GM21825 (cell line): ENCODE measurements around the gene UBASH3B.

Experiments used
- ATAC-seq: cut with Tn5 transposase; IDR thresholded peaks from one replicate; pipeline ENCODE4 v1.9.1; 2021; ENCODE audit warnings: mild to moderate bottlenecking, moderate library complexity; ENCODE audit not compliant: unreplicated experiment

UBASH3B gene

DNA sequence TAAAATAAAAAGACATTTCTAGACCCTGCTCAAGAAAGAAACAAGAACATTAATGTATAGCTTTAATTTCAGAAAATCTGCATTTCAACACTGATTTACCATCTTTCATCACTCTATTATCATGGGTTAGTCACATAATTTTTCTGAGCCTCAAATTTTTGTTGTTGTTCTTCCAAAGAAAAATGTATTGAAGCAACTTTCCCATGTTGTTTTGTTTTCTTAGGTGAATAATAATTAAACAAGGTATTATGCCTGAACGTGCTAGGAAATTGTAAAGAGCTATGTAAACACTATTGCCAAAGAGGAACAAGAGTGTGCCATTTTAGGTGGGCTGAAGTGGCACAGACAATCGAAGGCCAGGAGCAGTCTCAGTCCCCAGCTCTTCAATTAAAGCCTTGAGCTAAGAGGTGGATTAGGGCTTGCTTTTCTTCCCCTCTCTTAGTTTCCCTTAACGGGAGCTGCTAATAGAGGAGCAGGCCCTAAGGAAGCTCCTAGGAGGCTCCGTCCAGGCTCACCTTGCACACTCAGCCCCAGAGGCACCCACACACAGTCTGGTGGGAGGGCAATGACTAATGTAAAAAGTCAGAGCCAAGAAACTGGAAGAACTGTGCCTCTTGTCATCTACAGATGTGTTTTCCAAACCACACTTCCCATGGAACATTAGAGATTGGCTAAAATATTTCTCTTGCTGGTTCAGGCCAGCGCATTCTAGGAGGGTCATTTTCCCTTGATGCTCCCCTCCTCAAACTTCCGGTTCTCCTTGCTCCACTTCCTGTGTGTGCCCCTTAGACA lies 8.8 kb upstream of the UBASH3B start:
- no peak for ATAC-seq

DNA sequence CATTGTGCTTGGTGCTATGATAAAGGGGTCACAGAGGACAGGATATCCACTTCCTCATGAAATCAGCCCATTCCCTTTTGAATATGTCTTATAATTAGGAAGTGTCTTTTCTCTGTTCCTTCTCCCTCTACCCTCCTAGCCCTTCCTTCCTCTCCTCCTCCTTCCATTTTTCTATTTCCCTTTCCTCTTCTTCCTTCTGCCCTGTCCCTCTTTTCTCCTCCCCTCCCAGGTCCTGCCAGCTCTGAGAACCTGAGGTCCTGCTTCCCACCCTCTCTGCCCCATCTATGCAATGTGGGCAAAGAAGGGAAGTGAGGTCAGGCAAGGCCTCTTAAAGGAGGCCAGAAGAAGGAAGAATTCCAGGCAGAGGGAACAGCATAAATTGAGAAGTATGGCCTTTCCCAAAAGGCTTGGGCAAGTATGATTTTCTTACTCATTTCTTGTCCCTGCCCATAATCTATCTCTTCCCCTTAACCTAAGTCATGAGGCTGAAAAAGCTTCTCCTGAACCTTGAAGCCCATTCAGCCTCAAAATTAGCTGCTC lies 7.7 kb upstream of the UBASH3B start:
- no peak for ATAC-seq

DNA sequence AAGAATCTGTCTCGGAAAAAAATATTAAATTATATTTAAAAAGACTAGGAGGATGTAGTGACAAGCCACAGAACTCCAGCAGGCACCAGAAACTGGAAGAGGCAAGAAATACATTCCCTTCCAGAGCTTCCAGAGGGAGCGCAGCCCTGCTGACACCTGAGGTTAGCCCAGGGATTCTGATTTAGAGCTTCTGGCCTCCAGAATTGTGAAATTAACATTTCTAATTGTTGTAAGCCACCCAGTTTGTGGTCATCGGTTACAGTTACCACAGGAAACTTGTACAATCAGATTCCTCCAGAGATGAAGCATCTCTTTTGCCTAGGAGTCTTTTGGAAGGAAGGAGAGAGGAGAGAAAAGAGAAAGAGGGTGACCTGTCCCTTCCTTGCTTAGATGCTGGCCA lies 6.4 kb upstream of the UBASH3B start:
- ATAC-seq: no peak

DNA sequence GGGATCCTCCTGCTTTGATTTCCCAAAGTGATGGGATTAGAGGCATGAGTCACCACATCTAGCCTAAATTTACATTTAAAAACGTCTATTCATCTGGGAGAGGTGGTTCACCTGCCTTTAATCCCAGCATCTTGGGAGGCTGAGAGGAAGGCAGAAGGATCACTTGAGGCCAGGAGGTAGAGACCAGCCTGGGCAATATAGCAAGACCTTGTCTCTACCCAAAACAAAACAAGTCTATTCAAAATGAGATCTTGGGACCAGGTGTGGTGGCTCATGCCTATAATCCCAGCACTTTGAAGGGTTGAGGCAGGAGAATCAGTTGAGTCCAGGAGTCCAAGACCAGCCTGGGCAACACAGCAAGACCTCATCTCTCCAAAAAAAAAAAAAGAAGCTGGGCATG lies 4.9 kb upstream of the UBASH3B start:
- ATAC-seq: no peak

DNA sequence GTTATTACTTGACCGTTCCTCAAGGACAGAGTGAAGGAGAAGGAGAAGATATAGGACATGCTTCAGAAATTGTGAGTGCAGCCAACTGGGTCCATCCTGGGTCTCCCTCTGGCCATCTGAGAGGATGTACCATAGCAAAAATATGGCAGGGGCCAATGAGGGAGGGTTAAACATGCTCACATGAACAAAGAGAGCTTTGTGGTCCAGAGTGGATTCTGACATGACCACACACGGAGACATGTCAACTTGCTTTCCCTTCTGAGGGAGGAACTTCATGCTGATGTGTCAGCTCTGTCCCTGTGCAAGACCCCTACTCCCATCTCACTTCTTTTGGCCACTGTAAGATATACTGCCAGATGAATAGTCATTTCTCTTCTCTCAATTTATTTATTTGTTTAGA lies 3.0 kb upstream of the UBASH3B start:
- no peak for ATAC-seq

DNA sequence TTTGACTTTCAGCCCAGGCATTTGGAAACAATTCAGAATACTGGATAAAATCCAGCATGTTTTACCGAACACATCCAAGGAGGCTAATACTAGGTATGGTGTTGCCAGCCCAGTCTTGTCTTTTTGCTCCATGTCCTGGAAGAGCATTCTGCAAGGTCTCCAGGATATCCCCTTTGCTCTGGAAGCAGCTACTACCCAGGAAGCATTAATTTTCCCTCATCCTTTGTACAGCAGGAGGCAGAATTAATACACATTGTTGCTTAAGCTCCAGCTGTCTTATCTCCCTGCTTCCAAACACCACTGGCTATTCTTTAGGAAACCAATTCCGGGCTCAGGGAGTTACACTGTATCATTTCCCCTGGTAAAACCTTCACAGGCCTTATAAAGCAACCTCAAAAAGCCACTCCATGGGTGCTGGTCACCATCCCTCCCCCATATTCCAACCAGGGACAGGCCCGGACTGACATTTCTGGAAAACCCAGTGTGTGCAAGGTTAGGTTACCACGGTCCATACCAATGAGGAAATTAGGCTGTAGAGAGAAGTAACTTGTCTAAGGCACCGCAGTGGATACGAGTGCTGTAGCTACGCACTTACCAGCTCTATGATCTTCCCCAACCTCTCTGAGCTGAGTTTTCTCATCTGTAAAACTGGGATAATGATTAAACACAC lies 1.5 kb upstream of the UBASH3B start:
- no peak for ATAC-seq

DNA sequence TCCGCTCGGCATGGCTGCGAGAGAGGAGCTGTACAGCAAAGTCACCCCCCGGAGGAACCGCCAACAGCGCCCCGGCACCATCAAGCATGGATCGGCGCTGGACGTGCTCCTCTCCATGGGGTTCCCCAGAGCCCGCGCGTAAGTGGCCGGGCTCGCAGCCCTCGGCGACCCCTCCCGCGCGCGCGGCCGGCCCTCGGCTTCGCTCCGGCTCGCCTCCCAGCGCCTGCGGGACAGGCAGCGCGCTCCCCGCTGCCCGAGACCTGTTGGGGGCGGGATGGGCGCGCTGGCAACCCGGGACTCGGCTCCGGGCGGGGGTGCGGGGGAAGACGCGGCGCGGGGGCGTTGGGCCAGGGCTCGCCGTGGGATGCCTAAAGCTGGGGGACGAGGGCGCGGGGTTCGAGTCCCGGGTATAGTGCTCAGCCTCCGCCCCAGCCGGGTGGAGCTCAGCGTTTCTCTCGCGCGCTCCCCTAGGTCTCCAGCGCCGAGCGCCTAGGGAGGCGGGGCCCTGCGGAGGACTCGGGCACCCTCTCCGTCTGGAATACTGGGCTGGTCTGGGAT lies 630 bp downstream of the UBASH3B start:
- peak; percentile 44 for ATAC-seq

DNA sequence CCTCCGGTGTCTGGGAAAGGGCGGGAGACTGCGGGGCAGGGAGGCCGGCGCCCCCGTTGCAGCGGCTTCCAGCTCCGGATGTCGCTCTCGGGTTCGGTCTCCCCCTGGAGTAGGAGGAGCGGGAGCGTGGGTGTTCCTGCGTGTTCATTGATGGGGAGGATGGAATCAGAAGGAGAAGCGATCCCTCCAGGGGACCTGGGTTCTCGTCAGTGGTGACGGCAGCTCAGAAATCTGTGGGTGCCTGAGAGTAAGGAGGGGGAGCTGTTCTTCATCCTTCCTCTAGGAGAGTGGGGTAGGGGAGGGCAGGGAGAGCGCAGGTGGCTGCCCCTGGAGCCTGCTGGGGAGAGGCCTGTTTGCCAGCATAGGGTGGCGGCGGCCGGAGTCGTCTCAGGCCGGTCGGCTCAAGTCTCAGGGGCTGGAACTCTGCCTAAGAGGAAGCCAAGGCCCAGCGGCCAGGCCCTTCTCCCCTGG lies 1.1 kb downstream of the UBASH3B start:
- no peak for ATAC-seq

DNA sequence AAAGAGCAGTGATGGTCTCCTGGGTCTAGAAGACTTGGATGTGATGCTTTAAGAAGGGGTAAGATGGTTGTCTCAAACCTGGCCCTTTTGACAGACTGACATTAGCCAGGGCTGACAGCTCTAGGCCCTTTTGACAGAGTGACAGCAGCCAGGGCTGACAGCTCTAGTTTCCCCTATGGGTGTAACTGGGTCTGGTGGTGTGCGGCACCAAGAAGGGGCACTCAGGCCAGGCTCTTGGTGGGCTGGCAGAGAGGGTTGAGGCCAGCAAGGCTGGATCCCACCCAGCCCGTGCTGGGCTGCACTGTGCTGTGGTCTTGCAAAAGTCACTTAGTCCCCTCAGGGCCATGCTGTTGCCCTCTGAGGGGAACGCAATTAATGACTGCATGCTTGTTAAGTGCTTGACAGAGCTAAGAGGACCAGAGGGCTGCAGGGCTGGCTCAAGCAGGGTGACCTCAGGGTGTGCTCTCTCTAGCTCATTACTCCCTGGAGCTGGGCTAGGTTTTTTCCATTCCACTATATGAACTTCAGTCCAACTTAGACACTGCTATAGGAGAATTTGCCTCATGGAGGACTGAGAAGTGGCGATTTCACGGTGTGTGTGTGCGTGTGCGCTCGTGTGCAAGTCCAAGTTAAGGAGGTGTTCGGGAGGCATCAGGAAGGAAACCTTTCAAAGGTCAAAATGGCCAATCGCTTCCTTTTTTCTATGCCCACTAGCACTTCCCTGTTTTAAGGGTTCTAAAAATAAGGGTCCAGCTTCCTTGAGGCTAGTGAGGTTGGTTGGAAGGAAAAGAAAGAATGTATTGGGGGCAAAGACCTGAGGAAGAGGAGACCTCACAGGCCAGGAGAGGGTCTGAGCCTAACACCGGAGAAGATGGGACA lies 4.4 kb downstream of the UBASH3B start:
- no peak for ATAC-seq

DNA sequence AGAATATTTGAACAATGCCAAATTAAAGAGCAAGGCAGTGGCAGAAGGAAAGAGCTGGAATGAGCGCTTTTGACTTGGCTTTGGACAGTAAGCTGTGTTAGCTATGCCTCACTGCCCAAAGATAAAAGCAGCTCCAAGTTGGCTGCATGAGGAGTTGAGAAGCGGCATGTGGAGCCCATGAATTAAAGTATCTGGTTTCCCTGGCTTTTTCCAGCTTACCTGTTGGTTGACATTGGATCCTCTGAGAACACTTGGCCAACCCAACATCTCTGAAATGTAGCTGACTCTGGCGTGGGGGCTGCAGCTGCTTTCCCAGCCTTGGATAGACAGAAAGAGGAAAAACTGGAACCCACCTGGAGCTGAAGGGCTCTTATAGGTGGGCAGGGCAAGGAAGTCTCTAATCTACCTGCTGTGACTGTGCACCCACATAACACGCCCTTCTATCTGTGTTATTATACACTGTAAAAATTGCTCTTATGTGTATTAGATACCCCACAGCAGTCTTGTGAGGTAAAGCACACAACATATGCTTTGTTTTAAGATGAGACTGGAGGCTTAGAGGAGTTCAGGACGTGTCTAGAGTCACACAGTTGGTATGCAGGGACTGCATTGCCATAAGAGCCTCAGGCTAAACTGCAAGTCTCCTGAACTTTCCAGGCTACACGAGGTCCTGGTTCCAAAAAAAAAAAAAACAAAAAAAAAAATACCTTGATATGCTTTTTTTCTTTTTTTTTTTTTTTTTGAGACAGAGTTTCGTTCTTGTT lies 5.8 kb downstream of the UBASH3B start:
- ATAC-seq: no peak

DNA sequence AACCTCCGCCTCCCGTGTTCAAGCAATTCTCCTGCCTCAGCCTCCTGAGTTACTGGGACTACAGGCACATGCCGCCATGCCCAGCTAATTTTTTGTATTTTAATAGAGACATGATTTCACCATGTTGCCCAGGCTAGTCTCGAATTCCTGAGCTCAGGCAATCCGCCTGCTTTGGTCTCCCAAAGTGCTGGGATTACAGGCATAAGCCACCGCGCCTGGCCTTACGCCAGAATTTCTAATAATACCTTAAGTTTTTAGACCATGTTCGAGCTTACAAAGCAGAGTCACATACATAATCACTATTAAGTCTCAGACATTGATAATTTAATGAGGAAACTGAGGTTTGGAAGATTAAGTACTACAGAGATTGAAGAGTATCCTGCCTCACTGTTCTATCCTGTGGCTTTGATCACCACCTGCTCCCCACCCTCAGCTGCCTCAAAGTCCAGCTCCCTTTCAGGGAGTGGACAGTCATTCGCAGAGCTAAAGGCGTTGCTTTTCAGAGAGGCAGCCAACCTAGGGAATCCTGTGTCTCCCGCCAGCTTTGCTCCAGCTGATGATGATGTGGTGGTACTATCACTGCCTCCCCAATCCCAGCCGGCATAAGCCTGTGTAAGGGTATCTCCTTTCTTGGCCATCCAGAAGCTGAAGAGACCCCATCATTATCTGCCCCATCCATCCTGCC lies 7.7 kb downstream of the UBASH3B start:
- no peak for ATAC-seq

DNA sequence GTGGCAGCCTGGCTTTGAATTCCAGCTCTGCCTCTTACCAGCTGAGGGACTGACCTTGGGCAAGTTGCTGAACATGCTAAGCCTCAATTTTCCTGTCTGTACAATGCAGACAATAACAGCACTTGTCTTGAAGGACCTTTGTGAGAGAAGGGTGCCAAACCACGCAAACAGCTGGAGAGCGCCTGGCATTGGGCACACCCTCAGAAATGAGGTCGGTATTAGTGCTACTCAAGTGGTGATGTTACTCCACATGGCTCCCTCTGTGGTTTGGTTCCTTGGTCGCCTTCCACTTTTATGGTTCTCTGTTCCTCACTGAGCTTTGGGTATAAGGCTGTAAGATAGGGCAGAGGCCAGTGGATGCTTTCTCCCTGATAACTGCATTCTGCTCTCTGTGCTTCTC lies 8.2 kb downstream of the UBASH3B start:
- no peak for ATAC-seq

DNA sequence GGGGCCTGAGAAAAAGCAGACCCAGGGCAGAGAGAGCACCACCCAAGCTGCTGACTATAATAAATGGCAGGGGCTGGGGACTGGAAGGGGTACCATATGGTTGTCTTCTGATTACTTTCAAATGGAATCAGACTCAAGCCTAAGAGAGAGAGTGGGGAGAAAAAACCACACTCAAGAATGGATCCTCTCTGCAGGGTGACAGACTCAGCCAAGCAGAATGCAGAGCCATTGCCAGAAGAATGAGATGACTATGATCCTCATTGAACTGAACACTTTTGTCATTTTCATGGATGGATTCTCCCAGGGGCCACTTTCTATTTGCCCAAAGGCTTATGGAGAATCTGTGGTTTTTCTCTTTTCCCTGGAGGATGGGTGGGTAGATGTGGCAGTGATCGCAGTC lies 8.7 kb downstream of the UBASH3B start:
- ATAC-seq: no peak

DNA sequence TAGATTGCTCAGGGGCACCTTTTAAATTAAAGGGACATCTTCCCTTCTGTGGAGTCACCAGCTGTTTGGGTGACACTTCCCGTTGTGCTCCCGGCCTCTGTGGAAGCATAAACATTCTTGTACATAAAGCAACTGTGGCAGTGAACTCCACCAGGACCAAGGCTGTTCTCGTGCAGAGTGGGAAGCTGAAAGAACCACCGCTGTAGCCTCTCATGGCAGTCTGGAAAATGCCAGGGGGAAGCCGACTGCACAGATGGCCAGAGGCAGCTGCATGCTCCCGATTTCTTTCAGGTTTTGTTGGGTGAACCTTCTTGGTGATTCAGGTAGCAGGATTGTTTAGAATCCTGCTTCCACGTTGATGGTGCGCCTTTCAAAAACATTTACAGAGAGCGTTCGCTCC lies 10.3 kb downstream of the UBASH3B start:
- ATAC-seq: no peak

DNA sequence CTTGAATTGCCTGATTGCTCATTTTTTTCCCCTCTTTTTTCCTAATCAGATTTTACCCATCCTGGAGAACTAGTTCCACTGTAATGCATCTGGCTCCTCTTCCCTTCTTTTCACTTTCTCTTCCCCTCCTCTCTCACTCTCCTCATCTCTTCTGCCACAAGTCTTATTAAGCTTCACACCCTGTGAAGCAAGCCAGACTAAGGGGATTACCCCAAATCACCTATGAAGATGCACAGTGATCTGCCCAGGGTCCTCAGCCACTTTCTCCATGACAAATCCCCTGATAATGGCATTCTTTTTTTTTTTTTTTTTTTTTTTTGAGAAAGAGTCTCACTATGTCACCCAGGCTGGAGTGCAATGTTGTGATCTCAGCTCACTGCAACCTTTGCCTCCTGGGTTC lies 11.2 kb downstream of the UBASH3B start:
- no peak for ATAC-seq

DNA sequence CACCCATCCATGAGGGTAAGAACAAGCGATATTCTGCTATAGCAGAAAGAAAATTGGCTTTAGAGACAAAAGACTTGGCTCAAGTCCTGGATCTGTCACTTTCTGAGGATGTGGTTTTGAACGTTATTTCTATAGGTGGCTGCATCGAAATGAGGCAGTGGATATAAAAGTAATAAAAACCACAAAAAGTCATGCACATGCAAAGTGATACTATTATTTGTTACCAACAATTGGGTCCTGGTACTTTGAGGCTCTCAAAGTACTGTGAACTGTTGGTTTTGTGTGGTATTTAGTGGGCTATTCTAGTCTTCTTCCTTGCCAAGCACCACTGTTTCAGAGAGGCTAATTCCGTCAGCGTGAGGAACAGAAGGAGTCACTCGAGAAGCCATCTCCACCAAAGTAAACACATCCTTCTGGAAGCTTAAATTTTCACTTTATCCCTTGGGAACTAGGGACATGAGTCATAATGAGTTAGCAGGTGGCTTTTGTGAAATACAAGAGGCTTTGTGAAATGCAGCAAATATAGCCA lies 13.1 kb downstream of the UBASH3B start:
- ATAC-seq: no peak

DNA sequence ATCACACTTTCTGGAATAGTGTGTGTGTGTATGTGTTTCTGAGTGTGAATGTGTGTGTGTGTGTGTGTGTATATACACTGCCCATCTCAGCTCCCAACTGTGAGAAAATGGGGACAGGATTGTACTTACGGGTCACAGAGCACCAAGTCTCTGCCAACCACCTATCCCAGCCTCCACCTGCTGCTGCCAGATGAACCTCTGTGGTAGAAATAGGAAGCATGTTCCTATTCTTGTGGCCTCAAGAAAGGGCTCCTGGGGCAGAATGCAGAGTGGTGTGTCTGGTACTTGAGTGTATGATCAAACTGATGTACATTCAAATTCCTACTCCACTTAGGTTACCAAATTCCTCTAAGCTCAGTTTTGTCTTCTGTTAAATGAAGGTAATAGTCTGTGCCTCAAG lies 14.6 kb downstream of the UBASH3B start:
- no peak for ATAC-seq

DNA sequence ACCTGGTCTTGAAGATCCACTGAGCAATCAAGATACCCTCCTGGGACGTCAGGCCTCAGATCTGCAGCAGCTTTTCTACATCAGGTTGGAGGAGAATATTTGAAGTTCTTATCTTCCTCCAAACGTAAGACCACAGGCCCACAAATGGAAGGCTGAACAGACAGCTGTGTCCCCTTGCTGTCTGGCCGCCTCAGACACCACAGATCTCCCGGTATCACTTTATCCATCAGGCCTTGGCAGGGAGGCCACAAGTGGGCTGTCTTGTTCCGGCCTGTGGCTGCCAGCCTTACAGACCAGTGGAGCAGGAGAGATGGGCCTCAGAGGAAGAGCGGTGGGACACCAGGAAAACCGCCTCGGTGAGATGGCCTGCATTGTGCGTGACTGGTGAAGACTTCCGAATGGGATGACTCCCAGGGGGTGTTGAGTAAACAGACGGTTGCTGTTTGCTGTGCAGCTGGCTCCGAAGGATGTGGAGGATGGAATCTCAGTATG lies 15.9 kb downstream of the UBASH3B start:
- ATAC-seq: no peak

DNA sequence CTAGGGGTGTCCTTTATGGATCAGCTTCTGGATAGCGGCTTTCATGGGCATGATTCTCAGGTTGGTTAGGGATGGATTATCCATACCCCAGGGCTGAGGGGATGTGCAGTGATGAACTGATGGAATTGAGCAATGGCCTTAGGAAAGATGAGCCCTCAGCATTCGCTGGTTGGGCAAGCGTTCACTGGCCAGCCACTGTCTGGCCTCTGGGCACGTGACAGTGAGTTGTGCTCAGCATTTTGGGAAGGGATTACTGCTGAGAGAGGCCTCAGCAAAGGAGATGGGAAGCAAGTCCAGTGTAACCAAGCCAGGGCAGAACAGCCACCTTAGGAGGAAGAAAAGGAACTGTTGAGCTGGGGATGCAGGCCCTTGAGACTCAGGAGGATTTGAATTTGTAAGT lies 17.4 kb downstream of the UBASH3B start:
- ATAC-seq: no peak
